Ascending aorta (tissue), 2 donors: ENCODE results near the gene MED15. TPM values are rescaled to one million over a fixed set of nuclear protein-coding genes. Genes with fewer than 3 reads are reported as not detected.
A peak's percentile ranks its signal among the peaks of the same experiment; 100 is the strongest.

Experiments
- DNase-seq, 2 donors: peaks; one replicate each; pipeline ENCODE4 v3.0.0-alpha.2; 2019; ENCODE audit warnings: low spot score in 2 of 2
- H3K27ac ChIP-seq, 2 donors: fragments of 200-600 bp; sonication (generic); one replicate each; pipeline ENCODE4 v1.5.1; 2016 to 2017; ENCODE audit warnings: mild to moderate bottlenecking in 1 of 2
- H3K27me3 ChIP-seq: fragments of 200-600 bp; sonication (generic); one replicate; pipeline ENCODE4 v1.5.1; 2017
- H3K36me3 ChIP-seq, 2 donors: fragments of 200-600 bp; sonication (generic); one replicate each; pipeline ENCODE4 v1.5.1; 2016
- H3K4me1 ChIP-seq, 2 donors: fragments of 200-600 bp; sonication (generic); one replicate each; pipeline ENCODE4 v1.5.1; 2016 to 2017; ENCODE audit warnings: mild to moderate bottlenecking in 1 of 2
- H3K4me3 ChIP-seq, 2 donors: fragments of 200-600 bp; sonication (generic); one replicate each; pipeline ENCODE4 v1.5.1; 2016 to 2017; ENCODE audit warnings: mild to moderate bottlenecking in 1 of 2
- H3K9me3 ChIP-seq, 2 donors: fragments of 200-600 bp; sonication (generic); one replicate each; pipeline ENCODE4 v1.5.1; 2016
- intact Hi-C: fragments of 100-400 bp; cut with DNase I; formaldehyde crosslinking; loops from one replicate; pipeline ENCODE4 v1.15.1; 2023
- total RNA-seq: library from RNA; depleted of rRNA; stranded (reverse); fragments of >200 nt; gene quantifications from one replicate; pipeline ENCODE4 v1.1.0, GENCODE V29; 2016
- TF ChIP-seq, protein P1 (sequence below), 3 experiments: fragments of 200-600 bp in 2 of 3; fragments of 450-650 bp in 1 of 3; sonication (generic) in 2 of 3; IDR thresholded peaks; one replicate each; pipeline ENCODE4 v1.5.1; 2016 to 2019; ENCODE audit warnings: antibody characterized with exemption in 3 of 3, mild to moderate bottlenecking in 1 of 3, moderate library complexity in 1 of 3

Gene MED15
- total RNA-seq, 1 donor from 2014 or later: 204 TPM

GRCh38 chr22:20606041-20606783 lies 98.8 kb downstream of the MED15 start:
- Histone ChIP-seq H3K4me3 (no peak overlapping the region), H3K27ac (no peak overlapping the region), H3K36me3 (no peaks in the 10 kb centered on the region), H3K4me1 (no peaks in the 10 kb centered on the region), H3K27me3 (no peaks in the 10 kb centered on the region), H3K9me3 (no peaks in the 10 kb centered on the region)
- DNase-seq: no peak
- intact Hi-C loops: no loop called here
- TF ChIP-seq, protein P1, sequence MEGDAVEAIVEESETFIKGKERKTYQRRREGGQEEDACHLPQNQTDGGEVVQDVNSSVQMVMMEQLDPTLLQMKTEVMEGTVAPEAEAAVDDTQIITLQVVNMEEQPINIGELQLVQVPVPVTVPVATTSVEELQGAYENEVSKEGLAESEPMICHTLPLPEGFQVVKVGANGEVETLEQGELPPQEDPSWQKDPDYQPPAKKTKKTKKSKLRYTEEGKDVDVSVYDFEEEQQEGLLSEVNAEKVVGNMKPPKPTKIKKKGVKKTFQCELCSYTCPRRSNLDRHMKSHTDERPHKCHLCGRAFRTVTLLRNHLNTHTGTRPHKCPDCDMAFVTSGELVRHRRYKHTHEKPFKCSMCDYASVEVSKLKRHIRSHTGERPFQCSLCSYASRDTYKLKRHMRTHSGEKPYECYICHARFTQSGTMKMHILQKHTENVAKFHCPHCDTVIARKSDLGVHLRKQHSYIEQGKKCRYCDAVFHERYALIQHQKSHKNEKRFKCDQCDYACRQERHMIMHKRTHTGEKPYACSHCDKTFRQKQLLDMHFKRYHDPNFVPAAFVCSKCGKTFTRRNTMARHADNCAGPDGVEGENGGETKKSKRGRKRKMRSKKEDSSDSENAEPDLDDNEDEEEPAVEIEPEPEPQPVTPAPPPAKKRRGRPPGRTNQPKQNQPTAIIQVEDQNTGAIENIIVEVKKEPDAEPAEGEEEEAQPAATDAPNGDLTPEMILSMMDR (IDR thresholded peaks at IDR 0.05): peak; percentile 15 to 39 (median 17)

DNA sequence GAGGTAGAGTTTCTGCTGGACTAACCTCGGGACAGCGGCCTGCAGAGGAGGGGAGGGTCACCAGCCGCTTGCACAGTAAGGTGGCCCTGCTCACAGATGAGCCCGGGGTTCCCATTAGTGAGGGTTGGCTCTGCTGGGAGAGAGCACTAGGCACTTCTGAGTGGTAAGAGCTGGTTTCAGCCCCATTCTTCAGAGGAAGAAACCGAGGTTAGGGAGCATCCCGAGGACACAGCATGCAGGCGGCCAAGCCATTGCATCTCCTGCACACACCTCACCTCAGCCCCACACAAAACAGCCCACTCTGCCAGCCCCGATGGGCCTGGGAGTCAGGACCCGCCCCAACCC lies 99.3 kb downstream of the MED15 start:
- H3K27ac ChIP-seq: no peak overlapping the region
- no peaks in the 10 kb centered on the region for H3K9me3 ChIP-seq
- no peak overlapping the region for H3K4me3 ChIP-seq
- H3K4me1 ChIP-seq: no peaks in the 10 kb centered on the region
- no peaks in the 10 kb centered on the region for H3K36me3 ChIP-seq
- DNase-seq: no peak
- intact Hi-C loops: no loop called here
- H3K27me3 ChIP-seq: no peaks in the 10 kb centered on the region
- TF ChIP-seq, protein P1 (IDR thresholded peaks at IDR 0.05): no peak

- Histone ChIP-seq H3K27me3 (no peaks in the 10 kb centered on the region), H3K9me3 (no peaks in the 10 kb centered on the region), H3K4me3 (no peak overlapping the region), H3K4me1 (no peaks in the 10 kb centered on the region), H3K27ac (no peak overlapping the region), H3K36me3 (no peaks in the 10 kb centered on the region)
- no peak for DNase-seq
- TF ChIP-seq, protein P1 (IDR thresholded peaks at IDR 0.05): no peak
- intact Hi-C loops: no loop called here
Observed at GRCh38 chr22:20607157-20607907, 99.9 kb downstream of the MED15 start.

- DNase-seq: no peak
- no peaks in the 10 kb centered on the region for H3K36me3 ChIP-seq
- H3K27ac ChIP-seq: no peak overlapping the region
- no peaks in the 10 kb centered on the region for H3K27me3 ChIP-seq
- H3K9me3 ChIP-seq: no peaks in the 10 kb centered on the region
- TF ChIP-seq, protein P1 (IDR thresholded peaks at IDR 0.05): no peak
- H3K4me1 ChIP-seq: no peaks in the 10 kb centered on the region
- no peak overlapping the region for H3K4me3 ChIP-seq
- intact Hi-C loops: no loop called here
Observed at GRCh38 chr22:20610243-20610686, 102.9 kb downstream of the MED15 start.

GRCh38 chr22:20610757-20611156 lies 103.3 kb downstream of the MED15 start:
- H3K4me1 ChIP-seq: no peaks in the 10 kb centered on the region
- H3K4me3 ChIP-seq: no peak overlapping the region
- TF ChIP-seq, protein P1 (IDR thresholded peaks at IDR 0.05): no peak
- no peaks in the 10 kb centered on the region for H3K9me3 ChIP-seq
- DNase-seq: no peak
- H3K36me3 ChIP-seq: no peaks in the 10 kb centered on the region
- no peak overlapping the region for H3K27ac ChIP-seq
- H3K27me3 ChIP-seq: no peaks in the 10 kb centered on the region
- intact Hi-C loops: no loop called here
